ENCODE results near the gene NINJ2. TPM values are rescaled to one million over a fixed set of nuclear protein-coding genes. Genes with fewer than 3 reads are reported as not detected.

Gene NINJ2
- polyA plus RNA-seq, 3 donors, result 32.9 to 92.7 (median 73.7) TPM

DNA sequence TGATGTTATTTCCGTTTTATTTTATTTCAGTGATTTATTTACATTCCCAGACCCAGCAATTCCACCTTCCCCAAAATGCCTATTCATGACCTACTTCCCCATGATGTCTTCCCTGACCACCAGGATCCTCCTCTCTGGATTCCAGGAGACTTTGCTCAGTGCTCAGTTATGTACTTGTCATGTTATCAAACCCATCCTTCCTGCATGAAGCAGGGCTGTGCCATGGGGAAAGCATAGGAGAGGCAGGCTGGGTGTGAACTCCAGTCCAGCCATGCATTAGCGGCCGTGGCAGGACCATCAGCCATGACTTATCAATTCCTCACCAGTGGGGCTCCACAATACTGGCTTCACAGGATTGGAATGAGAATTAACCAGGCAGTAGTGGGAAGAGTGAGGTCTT lies 145.7 kb downstream of the NINJ2 start:
- H3K4me1 ChIP-seq (ENCODE audit: control insufficient read depth in 1 of 2, insufficient read depth in 2 of 2, low read length in 2 of 2), result no peaks in the 10 kb centered on the region
- H3K36me3 ChIP-seq (replicated peaks in 1 of 2; ENCODE audit: control insufficient read depth in 1 of 2, insufficient read depth in 2 of 2, low read length in 2 of 2), result no peaks in the 10 kb centered on the region
- no peak overlapping the region for H3K4me3 ChIP-seq (replicated peaks in 1 of 3; ENCODE audit: low read depth in 2 of 3, low read length in 3 of 3)
- no peaks in the 10 kb centered on the region for H3K79me2 ChIP-seq (ENCODE audit: insufficient read depth, low read length)
- intact Hi-C loops (cut with micrococcal nuclease), result no loop called here
- peaks cover 1% of the 10 kb centered on the region for H3K4me1 Mint-ChIP-seq
- no peak overlapping the region for H3K4me3 Mint-ChIP-seq
- no peaks in the 10 kb centered on the region for H3K9me3 ChIP-seq (replicated peaks in 1 of 2; ENCODE audit: control insufficient read depth in 1 of 2, insufficient read depth in 1 of 2, low read length in 2 of 2)
- H3K36me3 Mint-ChIP-seq, result no peaks in the 10 kb centered on the region
- peaks cover 3 to 22% (median 22%) of the 10 kb centered on the region in 3 donors for H3K27me3 Mint-ChIP-seq (ENCODE audit: low read depth in 3 of 3)
- H2AFZ ChIP-seq (ENCODE audit: insufficient read depth, low read depth, low read length, poor library complexity, severe bottlenecking), result no peak overlapping the region
- no peak overlapping the region for H3K27ac Mint-ChIP-seq
- no peak overlapping the region for H3K4me2 ChIP-seq (replicated peaks; ENCODE audit: extremely low read depth, low read length, poor library complexity, severe bottlenecking)
- peaks cover 0 to 5% (median 2%) of the 10 kb centered on the region in 7 donors for H3K9me3 Mint-ChIP-seq
- TF ChIP-seq, protein P1, sequence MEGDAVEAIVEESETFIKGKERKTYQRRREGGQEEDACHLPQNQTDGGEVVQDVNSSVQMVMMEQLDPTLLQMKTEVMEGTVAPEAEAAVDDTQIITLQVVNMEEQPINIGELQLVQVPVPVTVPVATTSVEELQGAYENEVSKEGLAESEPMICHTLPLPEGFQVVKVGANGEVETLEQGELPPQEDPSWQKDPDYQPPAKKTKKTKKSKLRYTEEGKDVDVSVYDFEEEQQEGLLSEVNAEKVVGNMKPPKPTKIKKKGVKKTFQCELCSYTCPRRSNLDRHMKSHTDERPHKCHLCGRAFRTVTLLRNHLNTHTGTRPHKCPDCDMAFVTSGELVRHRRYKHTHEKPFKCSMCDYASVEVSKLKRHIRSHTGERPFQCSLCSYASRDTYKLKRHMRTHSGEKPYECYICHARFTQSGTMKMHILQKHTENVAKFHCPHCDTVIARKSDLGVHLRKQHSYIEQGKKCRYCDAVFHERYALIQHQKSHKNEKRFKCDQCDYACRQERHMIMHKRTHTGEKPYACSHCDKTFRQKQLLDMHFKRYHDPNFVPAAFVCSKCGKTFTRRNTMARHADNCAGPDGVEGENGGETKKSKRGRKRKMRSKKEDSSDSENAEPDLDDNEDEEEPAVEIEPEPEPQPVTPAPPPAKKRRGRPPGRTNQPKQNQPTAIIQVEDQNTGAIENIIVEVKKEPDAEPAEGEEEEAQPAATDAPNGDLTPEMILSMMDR (IDR thresholded peaks at IDR 0.05), result no peak
- H4K20me1 ChIP-seq (ENCODE audit: insufficient read depth, low read length), result no peaks in the 10 kb centered on the region
- H3K27ac ChIP-seq (ENCODE audit: low read depth in 1 of 2, low read length in 2 of 2), result no peak overlapping the region
- DNase-seq, result no peak
- no CpG with 5 or more reads among the region's 3 CpGs for WGBS (ENCODE audit: insufficient coverage)
- no peak overlapping the region for H3K9ac ChIP-seq (ENCODE audit: insufficient read depth, low read length, poor library complexity, severe bottlenecking)
- peaks cover 2 to 11% of the 10 kb centered on the region in 2 donors for H3K27me3 ChIP-seq (ENCODE audit: control insufficient read depth in 2 of 2, insufficient read depth in 2 of 2, low read length in 2 of 2)

Small RNA genes lying within 50 kb of the gene (small RNA-seq; reads per million reads assigned to genes)
- gene RNU7-103P (ENCODE audit: insufficient read length, low read depth), result not detected

Other genes starting within 250 kb of the NINJ2 start
- gene B4GALNT3, start 203.5 kb downstream of the NINJ2 start, polyA plus RNA-seq, result under 1 TPM in 2 of 3 donors, not detected in 1; 0.09 to 0.10 TPM
- gene WNK1, start 89.1 kb upstream of the NINJ2 start, polyA plus RNA-seq, result 10 to 100 TPM in 2 of 3 donors, 1 to 10 TPM in 1; 8.7 to 57.2 (median 20.9) TPM